ENCODE measurements around the gene ARMH1. TPM values are rescaled to one million over a fixed set of nuclear protein-coding genes. Genes with fewer than 3 reads are reported as not detected.

Gene ARMH1
- total RNA-seq, 1 experiment from 2014 or later: 0.24 TPM

Small RNAs within 50 kb of the gene (small RNA-seq; reads per million reads assigned to genes)
- gene RNU5D-1 (9.8 to 45.4 reads per million in 2 experiments), gene RNU5F-1 (46.8 to 174 reads per million in 2 experiments)

Other genes starting within 250 kb of the ARMH1 start
- 18.0 and 20.0 TPM in 2 replicates for gene TMEM53, start 233 bp upstream of the ARMH1 start, total RNA-seq (2014; rRNA removed; shearing (Covaris generic))
- not detected in 2 replicates for gene RNU5D-1, start 56.5 kb downstream of the ARMH1 start, total RNA-seq (2014; rRNA removed; shearing (Covaris generic))
- gene KIF2C, start 65.1 kb downstream of the ARMH1 start, total RNA-seq (2014; rRNA removed; shearing (Covaris generic)): 28.0 and 30.5 TPM in 2 replicates
- gene RPS8, start 100.8 kb downstream of the ARMH1 start, total RNA-seq (2014; rRNA removed; shearing (Covaris generic)): 2,103 and 2,284 TPM in 2 replicates
- not detected in 2 replicates for gene BEST4, start 113.5 kb downstream of the ARMH1 start, total RNA-seq (2014; rRNA removed; shearing (Covaris generic))
- 3.4 and 5.0 TPM in 2 replicates for gene PLK3, start 125.7 kb downstream of the ARMH1 start, total RNA-seq (2014; rRNA removed; shearing (Covaris generic))
- not detected in 2 replicates for gene DYNLT4, start 132.6 kb downstream of the ARMH1 start, total RNA-seq (2014; rRNA removed; shearing (Covaris generic))
- 0.69 TPM in 1 of 2 replicates, not detected in the other for gene BTBD19, start 133.8 kb downstream of the ARMH1 start, total RNA-seq (2014; rRNA removed; shearing (Covaris generic))
- gene PTCH2, start 168.5 kb downstream of the ARMH1 start, total RNA-seq (2014; rRNA removed; shearing (Covaris generic)): 0.03 TPM in 1 of 2 replicates, not detected in the other